OCI-M1 (cell line): Measurements from ENCODE around the gene NLRC4.
A peak's percentile ranks its signal among the peaks of the same experiment; 100 is the strongest.
"Not testable (repeated sequence)": the region's sequence is repeated elsewhere in the genome, so short reads cannot be mapped to it uniquely, and the experiment has no call there.

Experiments
- DNase-seq: peaks from one replicate; lab custom pipeline; 2025; lab: John Stamatoyannopoulos, UW

Gene NLRC4

GRCh38 chr2:32242331-32242730, 22.4 kb downstream of the NLRC4 start:
- DNase-seq: peak; percentile 34

- DNase-seq: no peak
Measured at GRCh38 chr2:32237996-32238395, 26.7 kb downstream of the NLRC4 start.

- DNase-seq: no peak
Measured at GRCh38 chr2:32237488-32237887, 27.2 kb downstream of the NLRC4 start.

- DNase-seq: no peak
Measured at GRCh38 chr2:32235315-32235714, 29.4 kb downstream of the NLRC4 start.

- DNase-seq: no peak
Measured at GRCh38 chr2:32231959-32232358, 32.7 kb downstream of the NLRC4 start.

GRCh38 chr2:32229635-32230034, 35.1 kb downstream of the NLRC4 start:
- no peak for DNase-seq

- DNase-seq: no peak
Measured at GRCh38 chr2:32228181-32228580, 36.5 kb downstream of the NLRC4 start.

- DNase-seq: no peak
Measured at GRCh38 chr2:32227492-32227891, 37.2 kb downstream of the NLRC4 start.

GRCh38 chr2:32222966-32223365, 41.7 kb downstream of the NLRC4 start:
- DNase-seq: no peak

GRCh38 chr2:32220445-32220844, 44.2 kb downstream of the NLRC4 start:
- DNase-seq: no peak

GRCh38 chr2:32212295-32212694, 52.4 kb downstream of the NLRC4 start:
- peak; percentile 35 for DNase-seq

- DNase-seq: no peak
Measured at GRCh38 chr2:32210767-32211408, 53.8 kb downstream of the NLRC4 start.

GRCh38 chr2:32203428-32203827, 61.3 kb downstream of the NLRC4 start:
- DNase-seq: not testable (repeated sequence)

GRCh38 chr2:32200814-32201213, 63.9 kb downstream of the NLRC4 start:
- no peak for DNase-seq

GRCh38 chr2:32192418-32192817, 72.3 kb downstream of the NLRC4 start:
- DNase-seq: no peak

- DNase-seq: no peak
Measured at GRCh38 chr2:32189011-32189410, 75.7 kb downstream of the NLRC4 start.

- no peak for DNase-seq
Measured at GRCh38 chr2:32182667-32183066, 82.0 kb downstream of the NLRC4 start.
